ENCODE data around the gene TTLL3.

The TTLL3 gene

DNA sequence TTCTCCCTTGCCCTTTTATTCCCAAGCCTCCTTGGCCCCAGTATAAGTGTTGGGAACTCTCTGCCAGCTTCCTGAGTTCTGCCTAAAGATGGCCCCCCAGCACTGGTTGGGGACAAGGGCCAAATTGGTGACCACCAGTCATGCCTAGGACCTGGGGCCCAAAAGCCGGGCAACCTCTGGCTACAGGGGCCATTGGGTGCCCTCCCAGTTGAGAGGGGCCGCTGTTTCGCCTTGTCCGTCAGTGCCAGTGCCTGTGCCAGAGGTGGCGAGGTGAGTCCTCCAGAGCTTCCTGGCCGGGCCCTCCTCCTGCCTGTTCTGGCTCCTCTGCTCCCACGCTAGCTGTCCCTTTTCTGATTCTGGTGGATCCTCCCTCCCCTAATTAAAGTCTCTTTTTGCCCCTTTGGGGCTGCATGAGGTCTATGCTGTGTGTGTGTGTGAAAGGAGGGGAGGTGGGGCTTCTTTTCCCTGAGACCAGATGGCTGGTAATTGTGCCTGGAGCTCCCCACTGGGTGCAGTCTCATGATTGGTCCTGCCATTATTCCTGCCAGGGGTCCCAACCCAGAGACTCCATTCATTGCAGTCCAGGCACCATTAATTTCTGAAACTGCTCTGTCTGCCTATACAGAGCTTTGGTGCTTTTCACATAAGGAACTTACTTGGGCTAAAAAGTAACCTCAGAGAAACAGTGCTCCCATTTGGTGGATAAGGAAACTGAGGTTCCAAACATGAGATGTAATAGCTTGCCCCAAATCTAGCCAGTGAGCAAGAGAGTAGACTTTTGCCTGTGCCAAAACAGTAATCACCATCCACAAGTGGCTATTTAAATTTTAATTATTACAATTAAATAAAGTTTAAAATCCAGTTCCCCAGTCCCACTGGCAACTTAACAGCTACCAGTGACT is 3.1 kb upstream of the TTLL3 start:
- DNase-seq: no peak

DNA sequence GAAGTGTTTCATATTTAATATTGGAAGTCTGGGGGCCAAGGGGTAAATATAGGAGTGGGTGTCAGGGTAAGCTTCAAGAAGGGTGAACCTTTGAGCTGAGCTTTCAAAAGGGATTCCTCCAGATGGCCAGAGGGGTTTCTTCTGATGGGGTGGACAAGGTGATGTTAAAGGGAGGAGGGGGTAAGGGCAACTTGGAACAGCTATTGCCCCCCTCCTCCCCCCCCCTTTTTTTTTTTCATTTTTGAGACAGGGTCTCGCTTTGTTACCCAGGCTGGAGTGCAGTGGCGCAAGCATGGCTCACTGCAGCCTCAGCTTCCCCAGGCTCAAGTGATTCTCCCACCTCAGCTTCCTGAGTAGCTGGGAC is 2.1 kb upstream of the TTLL3 start:
- DNase-seq: no peak

DNA sequence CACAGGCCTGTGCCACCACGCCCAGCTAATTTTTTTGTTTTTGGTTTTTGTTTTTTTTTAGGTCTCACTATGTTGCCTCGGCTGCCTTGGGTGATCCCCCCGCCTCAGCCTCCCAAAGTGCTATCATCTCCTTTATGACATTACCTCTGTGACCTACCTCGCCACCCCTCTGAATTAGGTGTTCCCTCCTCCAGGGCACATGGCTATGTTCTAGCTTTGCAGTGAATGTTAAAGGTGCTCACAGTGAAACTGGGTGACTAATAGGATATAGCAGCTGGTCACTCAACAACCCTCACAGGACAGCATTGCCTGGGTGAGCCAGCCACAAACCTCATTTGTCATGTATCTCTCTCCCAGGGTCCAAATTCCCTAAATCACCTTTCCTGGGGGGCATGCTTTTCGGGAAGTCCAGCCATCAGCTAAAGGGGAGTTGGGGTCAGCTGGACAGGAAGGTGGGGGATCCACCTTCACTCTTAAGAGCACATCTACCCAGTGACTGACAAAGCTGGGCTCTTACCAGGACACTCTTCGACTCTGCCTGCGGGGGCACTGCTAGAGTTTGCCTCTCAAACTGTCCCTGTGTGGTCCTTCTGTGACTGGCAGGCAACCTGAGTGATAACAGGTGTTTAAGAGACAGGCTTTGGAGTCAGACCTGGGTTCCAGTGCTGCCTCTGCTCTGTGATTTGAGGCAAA is 1.6 kb upstream of the TTLL3 start:
- DNase-seq: no peak

- no peak for DNase-seq
These were observed 835 bp upstream of the TTLL3 start for GRCh38 chr3:9809239-9809614.

- no peak for DNase-seq
These were observed 340 bp downstream of the TTLL3 start for GRCh38 chr3:9810433-9810770.

GRCh38 chr3:9810846-9811245 is 784 bp downstream of the TTLL3 start:
- DNase-seq: no peak

DNA sequence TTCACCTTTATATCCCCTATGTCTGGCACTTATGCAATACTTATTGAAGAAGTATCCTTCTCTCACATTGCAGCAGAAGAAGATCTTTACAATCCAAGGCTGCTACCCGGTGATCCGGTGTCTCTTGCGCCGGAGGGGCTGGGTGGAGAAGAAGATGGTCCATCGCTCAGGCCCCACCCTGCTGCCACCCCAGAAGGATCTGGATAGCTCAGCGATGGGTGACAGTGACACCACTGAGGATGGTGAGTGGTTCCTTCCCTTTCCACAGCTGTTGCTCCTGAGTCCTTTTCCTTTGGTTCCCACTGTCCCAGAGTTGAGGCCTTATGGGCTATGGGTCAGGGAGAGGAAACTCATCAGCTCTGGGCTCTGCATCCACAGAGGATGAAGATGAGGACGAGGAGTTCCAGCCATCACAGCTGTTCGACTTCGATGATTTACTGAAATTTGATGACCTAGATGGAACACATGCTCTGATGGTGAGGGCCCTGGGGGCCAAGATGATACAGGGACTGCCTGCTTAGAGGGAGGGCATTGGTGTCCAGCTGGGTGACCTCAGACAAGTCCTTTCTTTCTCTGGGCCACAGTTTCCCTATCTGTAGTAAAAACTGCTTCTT is 2.9 kb downstream of the TTLL3 start:
- DNase-seq: no peak

GRCh38 chr3:9815986-9816385 is 5.9 kb downstream of the TTLL3 start:
- no peak for DNase-seq

GRCh38 chr3:9817436-9817835 is 7.4 kb downstream of the TTLL3 start:
- DNase-seq: no peak

GRCh38 chr3:9818666-9819335 is 8.7 kb downstream of the TTLL3 start:
- DNase-seq: no peak

GRCh38 chr3:9820543-9820942 is 10.5 kb downstream of the TTLL3 start:
- no peak for DNase-seq

DNA sequence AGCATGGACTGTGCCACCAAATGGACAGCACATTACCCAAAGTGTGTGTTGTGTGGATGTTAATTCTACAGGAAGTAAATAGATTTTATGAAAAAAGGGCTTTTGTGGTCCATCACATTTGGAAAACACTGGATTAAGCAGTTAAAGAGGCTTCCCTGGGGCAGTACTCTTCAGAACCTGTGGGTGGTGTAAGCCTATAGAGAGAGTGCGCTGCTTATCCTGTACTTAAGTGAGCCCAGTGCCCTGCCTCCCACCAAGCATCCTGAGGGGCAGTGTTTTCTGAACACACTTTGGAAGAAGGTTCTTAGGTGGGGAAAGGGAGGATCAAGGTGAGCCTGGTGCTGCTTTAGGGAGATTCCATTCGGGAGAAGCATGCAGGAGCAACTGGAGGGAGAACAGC is 10.9 kb downstream of the TTLL3 start:
- no peak for DNase-seq

GRCh38 chr3:9825451-9826040 is 15.5 kb downstream of the TTLL3 start:
- DNase-seq: no peak

- no peak for DNase-seq
These were observed 16.9 kb downstream of the TTLL3 start for GRCh38 chr3:9826815-9827573.

- DNase-seq: no peak
These were observed 19.0 kb downstream of the TTLL3 start for GRCh38 chr3:9828801-9829755.

DNA sequence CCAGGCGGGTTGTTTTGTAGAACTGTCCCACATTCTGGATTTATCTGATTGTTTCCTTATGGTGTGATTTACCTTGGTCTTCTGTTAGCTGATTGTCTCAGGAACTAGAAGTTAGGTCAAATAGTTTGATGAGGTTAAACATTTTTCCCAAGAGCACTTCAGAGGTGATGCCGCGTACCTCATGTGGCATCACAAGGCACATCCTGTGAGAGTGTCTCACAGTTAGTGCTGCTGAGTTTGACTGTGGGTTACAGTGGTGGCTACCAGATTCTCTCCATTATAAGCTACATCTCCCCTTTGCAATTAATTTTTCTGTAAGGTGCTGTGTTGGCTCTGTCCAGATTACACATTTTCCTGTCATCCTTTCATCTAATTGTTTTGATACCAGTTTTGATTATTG is 21.2 kb downstream of the TTLL3 start:
- no peak for DNase-seq

DNA sequence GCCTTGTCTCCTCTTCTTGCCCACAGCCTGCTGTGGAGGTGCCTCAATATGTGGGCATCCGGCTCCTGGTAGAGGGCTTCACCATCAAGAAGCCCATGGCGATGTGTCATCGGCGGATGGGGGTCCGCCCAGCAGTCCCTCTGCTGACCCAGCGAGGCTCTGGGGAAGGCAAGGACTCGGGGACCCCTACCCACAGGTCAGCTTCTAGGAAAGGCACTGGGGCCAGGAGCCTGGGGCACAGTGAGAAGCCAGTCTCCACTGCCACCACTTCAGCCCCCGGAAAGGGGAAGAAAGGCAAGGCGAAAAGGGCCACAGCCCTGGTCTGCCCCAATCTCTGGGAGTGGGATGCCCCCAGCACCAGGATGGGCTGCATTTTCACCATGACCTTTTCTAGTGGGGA is 23.0 kb downstream of the TTLL3 start:
- no peak for DNase-seq

GRCh38 chr3:9834520-9835380 is 24.7 kb downstream of the TTLL3 start:
- DNase-seq: no peak

GRCh38 chr3:9837701-9838582 is 27.9 kb downstream of the TTLL3 start:
- no peak for DNase-seq
